NCI-H2081 treated with DMSO at 0.1 percent for 48 hours (cell line): ENCODE measurements around the gene EMC7.
"Not testable (repeated sequence)": the region's sequence is repeated elsewhere in the genome, so short reads cannot be mapped to it uniquely, and the experiment has no call there.

ENCODE experiments used
- DNase-seq: peaks from one replicate; lab custom pipeline; 2025; lab: John Stamatoyannopoulos, UW

The EMC7 gene

DNA sequence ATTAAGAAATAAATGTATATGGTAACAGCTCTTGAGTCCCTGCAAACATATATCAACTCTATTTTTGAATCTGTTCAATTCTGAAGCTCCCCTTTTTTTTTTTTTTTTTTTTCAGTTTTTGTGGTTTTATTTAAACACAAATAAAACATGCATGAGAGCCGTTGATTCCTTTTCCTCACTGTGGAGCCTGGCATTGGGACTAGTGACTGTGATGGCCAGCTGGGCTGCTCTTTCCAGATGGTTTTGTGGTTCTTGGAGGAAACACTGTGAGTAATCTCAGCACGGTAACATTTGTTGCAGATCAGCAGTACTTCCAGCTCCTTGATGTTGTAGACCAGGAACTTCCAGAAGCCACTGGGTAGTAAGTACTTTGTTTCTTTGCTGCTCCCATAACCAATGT lies 15.9 kb downstream of the EMC7 start:
- DNase-seq, result no peak

- DNase-seq, result no peak
Observed at GRCh38 chr15:34084086-34084485, 17.6 kb downstream of the EMC7 start.

DNA sequence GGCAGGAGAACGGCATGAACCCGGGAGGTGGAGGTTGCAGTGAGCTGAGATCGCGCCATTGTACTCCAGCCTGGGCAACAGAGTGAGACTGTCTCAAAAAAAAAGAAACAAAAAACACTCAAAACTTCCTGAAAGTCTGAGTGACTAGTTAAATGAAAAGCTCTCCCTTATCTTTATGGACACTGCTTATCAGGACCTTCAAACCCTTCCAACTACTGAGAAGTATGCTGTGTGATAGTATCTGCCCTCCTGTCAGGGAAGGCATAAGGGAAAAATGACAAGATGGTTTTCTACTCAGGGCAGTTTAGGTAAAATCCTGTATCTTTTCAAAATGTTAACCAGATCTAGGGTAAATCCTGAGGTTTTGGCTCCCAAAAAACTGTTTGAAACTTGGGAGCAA lies 21.8 kb downstream of the EMC7 start:
- no peak for DNase-seq

GRCh38 chr15:34078900-34079299 lies 22.8 kb downstream of the EMC7 start:
- DNase-seq, result no peak

DNA sequence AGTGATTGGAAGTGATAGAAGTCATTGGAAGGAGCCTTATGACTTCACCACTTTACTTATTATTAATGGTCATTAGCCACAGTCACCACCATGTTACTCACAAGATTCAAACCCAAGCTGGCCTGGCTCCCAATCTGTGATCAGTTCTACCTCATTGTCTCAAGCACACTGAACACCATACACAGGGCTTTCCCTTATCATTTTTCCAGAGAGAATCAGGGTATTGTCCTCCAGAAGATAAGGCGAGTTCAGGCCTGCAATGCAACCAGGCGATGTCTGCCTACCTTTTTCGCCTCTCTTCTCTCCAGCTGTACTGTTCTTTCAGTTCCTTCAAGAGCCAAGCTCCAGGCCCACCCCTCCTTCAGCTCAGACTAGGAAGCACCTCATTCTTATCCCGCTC lies 24.9 kb downstream of the EMC7 start:
- no peak for DNase-seq

- no peak for DNase-seq
Observed at GRCh38 chr15:34070003-34070402, 31.7 kb downstream of the EMC7 start.

GRCh38 chr15:34065941-34066340 lies 35.7 kb downstream of the EMC7 start:
- no peak for DNase-seq

DNA sequence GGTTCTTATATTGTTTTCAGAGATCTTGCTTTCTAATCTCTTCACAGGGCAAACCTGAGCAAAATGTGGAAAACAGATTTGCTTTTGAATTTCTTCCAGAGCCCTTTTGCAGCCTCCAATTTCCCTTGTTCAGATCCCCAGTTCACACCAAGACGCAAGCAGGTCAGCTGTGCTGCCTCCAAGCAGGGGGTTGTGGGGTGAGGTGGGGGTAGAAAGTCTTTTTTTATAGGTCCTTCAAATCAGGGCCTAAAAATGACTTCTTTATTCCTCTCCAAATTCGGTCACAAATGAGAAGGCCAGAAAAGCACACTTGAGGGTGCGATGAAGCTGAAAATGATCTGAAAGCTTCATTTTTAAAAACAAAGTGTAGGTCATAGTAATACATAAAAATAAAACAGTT lies 36.4 kb downstream of the EMC7 start:
- no peak for DNase-seq

DNA sequence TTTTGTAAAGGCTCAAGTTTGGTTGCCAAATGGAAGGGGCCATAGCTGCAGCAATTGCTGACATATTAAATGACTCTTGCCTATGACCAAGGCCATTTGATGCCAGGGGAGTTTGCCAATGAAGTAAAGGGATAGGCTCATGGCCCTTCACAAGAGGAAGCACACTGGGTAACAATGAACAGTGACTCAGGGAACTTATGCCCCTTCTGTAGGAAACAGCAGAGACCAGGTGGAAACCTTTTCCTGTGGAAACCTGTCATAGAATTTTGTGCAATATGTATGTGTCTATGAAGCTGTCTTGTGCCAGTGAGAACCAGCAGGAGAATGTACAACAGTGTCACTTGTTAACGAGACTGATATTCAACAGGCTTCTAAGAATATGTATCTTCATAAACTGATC lies 37.2 kb downstream of the EMC7 start:
- no peak for DNase-seq

DNA sequence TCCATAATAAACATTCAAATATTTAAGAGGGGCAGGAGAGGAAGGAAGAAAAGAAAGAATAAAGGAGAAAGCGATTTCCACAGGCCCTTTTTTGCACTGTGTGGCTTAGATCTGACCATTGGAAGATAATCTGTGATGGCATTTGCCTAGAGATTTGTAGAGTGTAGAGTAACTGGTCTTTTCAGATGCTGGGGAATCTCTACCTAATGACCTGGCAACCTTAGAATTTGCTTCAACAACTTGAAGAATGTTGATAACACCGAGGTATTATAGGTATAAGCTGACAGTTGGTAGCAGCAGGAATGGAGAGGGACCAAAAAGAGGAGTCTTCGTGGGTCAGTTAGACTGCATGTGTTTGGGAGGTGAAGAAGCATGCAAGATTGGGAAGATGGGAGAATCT lies 41.7 kb downstream of the EMC7 start:
- no peak for DNase-seq

- no peak for DNase-seq
Observed at GRCh38 chr15:34059476-34059875, 42.2 kb downstream of the EMC7 start.

DNA sequence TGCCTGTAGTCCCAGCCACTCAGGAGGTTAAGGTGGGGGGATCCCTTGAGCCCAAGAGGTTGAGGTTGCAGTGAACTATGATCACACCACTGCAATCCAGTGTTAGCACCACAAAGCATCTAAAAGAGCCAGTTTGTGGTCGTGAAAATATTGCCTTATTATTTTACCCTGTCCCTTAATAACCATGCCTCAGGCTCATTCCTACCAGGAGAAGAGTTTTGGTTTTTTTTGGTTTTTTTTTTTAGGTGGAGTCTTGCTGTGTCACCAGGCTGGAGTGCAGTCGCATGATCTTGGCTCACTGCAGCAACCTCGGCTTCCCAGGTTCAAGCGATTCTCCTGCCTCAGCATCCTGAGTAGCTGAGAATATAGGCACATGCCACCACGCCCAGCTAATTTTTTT lies 44.8 kb downstream of the EMC7 start:
- no peak for DNase-seq

GRCh38 chr15:34055868-34056595 lies 45.6 kb downstream of the EMC7 start:
- no peak for DNase-seq

DNA sequence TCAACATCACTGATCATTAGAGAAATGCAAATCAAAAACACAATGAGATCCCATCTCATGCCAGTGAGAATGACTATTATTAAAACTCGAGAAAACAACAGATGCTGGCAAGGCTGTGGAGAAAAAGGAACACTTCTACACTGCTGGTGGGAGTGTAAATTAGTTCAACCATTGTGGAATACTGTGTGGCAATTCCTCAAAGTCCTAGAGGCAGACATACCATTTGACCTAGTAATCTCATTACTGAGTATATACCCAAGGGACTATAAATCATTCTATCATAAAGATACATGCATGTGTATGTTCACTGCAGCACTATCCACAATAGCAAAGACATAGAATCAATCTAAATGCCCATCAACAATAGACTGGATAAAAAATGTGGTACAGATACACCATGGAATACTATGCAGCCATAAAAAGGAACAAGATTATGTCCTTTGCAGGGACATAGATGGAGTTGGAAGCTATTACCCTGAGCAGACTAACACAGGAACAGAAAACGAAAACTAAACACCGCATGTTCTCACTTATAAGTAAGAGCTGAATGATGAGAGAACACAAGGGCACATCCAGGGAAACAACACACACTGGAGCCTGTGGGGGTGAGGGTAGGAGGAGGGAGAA lies 47.5 kb downstream of the EMC7 start:
- DNase-seq, result no peak

DNA sequence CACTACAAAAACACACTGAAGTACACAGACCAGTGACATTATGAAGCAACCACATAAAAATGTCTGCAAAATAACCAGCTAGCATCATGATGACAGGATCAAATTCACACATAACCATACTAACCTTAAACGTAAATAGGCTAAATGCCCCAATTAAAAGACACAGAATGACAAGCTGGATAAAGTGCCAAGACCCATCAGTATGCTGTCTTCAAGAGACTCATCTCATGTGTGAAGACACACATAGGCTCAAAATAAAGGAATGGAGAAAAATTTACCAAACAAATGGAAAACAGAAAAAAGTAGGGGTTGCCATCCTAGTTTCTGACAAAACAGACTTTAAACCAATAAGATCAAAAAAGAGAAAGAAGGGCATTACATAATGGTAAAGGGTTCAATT lies 51.3 kb downstream of the EMC7 start:
- DNase-seq, result not testable (repeated sequence)

DNA sequence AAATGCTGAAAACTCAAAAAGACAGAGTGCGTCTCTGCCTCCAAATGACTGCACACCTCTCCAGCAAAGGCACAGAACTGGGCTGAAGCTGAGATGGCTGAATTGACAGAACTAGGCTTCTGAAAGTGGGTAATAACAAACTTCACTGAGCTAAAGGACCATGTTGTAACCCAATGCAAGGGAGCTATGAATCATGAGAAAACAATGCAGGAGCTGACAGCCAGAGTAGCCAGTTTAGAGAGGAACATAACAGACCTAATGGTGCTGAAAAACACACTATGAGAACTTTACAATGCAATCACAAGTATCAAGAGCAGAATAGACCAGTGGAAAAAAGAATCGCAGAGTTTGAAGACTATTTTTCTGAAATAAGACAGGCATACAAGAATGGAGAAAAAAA lies 52.5 kb downstream of the EMC7 start:
- no peak for DNase-seq

DNA sequence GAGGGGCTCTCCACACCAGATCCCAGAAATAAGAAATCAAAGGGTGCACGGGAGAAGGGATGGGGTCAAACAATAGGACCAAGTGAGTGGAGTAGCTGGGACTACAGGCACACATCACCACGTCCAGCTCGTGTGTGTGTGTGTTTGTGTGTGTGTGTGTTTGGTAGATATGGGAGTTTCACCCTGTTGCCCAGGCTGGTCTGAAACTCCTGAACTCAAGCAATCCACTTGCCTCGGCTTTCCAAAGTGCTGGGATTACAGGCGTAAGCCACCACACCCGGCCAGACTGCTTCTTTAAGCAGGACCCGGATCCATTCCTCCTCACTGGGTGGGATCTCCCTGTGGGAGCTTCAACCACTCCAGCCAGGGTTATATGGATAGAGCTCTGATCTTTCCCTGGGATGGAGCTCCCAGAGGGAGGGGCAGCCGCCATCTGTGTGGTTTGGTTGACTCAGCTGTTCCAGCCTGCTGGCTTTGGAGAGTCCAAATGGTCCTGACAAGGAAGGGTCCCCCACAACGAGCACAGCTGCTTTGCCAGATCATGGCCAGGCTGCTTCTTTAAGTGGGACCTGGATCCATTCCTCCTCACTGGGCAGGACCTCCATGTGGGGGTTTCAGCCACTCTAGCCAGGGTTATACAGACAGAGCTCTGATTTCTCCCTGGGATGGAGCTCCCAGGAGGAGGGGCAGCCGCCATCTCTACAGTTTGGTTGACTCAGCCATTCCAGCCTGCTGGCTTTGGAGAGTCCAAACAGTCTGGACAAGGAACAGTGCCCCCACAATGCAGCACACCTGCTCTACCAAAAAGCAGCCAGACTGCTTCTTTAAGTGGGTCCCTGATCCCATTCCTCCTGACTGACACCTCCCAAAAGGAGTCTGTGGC lies 53.5 kb downstream of the EMC7 start:
- no peak for DNase-seq

- DNase-seq, result no peak
Observed at GRCh38 chr15:34046471-34047145, 55.1 kb downstream of the EMC7 start.

GRCh38 chr15:34043813-34044212 lies 57.8 kb downstream of the EMC7 start:
- DNase-seq, result no peak

- no peak for DNase-seq
Observed at GRCh38 chr15:34043391-34043790, 58.3 kb downstream of the EMC7 start.

GRCh38 chr15:34039790-34040113 lies 61.9 kb downstream of the EMC7 start:
- no peak for DNase-seq
